ENCODE results near the gene SORBS1.

- TF ChIP-seq, protein P1, sequence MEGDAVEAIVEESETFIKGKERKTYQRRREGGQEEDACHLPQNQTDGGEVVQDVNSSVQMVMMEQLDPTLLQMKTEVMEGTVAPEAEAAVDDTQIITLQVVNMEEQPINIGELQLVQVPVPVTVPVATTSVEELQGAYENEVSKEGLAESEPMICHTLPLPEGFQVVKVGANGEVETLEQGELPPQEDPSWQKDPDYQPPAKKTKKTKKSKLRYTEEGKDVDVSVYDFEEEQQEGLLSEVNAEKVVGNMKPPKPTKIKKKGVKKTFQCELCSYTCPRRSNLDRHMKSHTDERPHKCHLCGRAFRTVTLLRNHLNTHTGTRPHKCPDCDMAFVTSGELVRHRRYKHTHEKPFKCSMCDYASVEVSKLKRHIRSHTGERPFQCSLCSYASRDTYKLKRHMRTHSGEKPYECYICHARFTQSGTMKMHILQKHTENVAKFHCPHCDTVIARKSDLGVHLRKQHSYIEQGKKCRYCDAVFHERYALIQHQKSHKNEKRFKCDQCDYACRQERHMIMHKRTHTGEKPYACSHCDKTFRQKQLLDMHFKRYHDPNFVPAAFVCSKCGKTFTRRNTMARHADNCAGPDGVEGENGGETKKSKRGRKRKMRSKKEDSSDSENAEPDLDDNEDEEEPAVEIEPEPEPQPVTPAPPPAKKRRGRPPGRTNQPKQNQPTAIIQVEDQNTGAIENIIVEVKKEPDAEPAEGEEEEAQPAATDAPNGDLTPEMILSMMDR (conservative IDR thresholded peaks at IDR 0.05; ENCODE audit: low read length): no peak
- no peak for TF ChIP-seq EZH2phosphoT487 (IDR thresholded peaks at IDR 0.05; ENCODE audit: borderline replicate concordance, low read depth, low read length)
Measured at GRCh38 chr10:95561177-95561863, at the start of gene SORBS1.
